Ishikawa (cell line): ENCODE data around the gene TIE1.

Experiments
- EP300 ChIP-seq: IDR thresholded peaks from 2 replicates; pipeline ENCODE4 v1.6.1; 2012; ENCODE audit warnings: borderline replicate concordance
- NFIC ChIP-seq: IDR thresholded peaks from 2 replicates; pipeline ENCODE4 v1.6.1; 2012
- RAD21 ChIP-seq: IDR thresholded peaks from 2 replicates; pipeline ENCODE4 v1.6.1; 2012; ENCODE audit warnings: low read depth
- YY1 ChIP-seq: IDR thresholded peaks from 2 replicates; pipeline ENCODE4 v1.6.1; 2012; ENCODE audit warnings: low read depth
- ZBTB7A ChIP-seq: IDR thresholded peaks from 2 replicates; pipeline ENCODE4 v1.6.1; 2012; ENCODE audit warnings: low read depth
- TF ChIP-seq, protein P1 (sequence below): IDR thresholded peaks from 2 replicates; pipeline ENCODE4 v1.6.1; 2012; ENCODE audit warnings: low read depth, mild to moderate bottlenecking

DNA sequence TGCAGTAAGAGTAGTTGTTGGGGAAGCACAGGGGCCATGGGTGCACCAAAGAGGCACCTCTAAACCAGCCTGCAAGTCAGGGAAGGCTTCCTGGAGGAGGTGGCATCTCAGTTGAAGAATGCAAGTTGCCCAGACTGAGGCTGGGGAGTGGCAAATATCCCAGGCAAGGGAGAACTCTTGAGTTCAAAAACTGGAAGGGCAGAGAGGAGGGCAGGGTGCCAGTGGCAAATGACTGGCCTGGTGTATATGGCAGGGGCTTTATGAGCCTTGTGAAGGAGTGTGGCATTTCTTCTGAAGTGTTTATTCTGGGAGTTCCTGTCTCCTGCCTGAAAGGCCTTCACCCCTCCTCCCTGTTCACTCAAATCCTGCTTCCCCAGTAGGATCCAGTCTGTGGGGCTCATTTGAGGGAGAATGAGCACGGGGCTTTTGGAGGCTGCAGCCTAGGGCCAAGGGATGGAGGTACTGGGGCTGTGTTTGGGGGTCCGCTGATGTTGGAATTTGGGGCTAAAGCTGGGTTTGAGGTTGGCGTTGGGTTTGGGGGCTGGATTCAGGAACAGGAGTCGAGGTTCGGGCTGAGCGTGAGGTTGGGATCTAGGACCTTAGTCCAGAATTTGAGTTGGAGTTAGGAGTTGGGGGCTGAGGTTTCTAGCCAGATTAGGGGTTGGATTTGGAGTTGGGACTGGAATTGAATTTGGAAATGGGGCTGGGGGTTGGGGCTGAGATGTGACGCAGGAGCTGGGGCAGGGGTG is 31.0 kb upstream of the TIE1 start, which contains the start of gene TMEM125:
- TF ChIP-seq, protein P1, sequence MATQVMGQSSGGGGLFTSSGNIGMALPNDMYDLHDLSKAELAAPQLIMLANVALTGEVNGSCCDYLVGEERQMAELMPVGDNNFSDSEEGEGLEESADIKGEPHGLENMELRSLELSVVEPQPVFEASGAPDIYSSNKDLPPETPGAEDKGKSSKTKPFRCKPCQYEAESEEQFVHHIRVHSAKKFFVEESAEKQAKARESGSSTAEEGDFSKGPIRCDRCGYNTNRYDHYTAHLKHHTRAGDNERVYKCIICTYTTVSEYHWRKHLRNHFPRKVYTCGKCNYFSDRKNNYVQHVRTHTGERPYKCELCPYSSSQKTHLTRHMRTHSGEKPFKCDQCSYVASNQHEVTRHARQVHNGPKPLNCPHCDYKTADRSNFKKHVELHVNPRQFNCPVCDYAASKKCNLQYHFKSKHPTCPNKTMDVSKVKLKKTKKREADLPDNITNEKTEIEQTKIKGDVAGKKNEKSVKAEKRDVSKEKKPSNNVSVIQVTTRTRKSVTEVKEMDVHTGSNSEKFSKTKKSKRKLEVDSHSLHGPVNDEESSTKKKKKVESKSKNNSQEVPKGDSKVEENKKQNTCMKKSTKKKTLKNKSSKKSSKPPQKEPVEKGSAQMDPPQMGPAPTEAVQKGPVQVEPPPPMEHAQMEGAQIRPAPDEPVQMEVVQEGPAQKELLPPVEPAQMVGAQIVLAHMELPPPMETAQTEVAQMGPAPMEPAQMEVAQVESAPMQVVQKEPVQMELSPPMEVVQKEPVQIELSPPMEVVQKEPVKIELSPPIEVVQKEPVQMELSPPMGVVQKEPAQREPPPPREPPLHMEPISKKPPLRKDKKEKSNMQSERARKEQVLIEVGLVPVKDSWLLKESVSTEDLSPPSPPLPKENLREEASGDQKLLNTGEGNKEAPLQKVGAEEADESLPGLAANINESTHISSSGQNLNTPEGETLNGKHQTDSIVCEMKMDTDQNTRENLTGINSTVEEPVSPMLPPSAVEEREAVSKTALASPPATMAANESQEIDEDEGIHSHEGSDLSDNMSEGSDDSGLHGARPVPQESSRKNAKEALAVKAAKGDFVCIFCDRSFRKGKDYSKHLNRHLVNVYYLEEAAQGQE, result no peak
- TF ChIP-seq NFIC (no peak), RAD21 (no peak), EP300 (no peak), YY1 (no peak), ZBTB7A (no peak)
